Keratinocyte (primary cell): ENCODE measurements around the gene EPHA3. TPM values are rescaled to one million over a fixed set of nuclear protein-coding genes. Genes with fewer than 3 reads are reported as not detected.

Source experiments
- DNase-seq: peaks from one replicate; pipeline ENCODE4 v3.0.0-alpha.2; 2011; ENCODE audit warnings: low read depth, missing footprints, low spot score
- FAIRE-seq: peaks from 2 replicates; lab custom pipeline; 2011; peaks lifted over from hg19 to GRCh38; lab: Jason Lieb, UNC
- H2AFZ ChIP-seq: 2 replicates; pipeline ENCODE4 v1.6.0; 2012; ENCODE audit warnings: low read length, control low read depth, inconsistent platforms; ENCODE audit not compliant: control insufficient read depth
- H3K27ac ChIP-seq: 2 replicates; pipeline ENCODE4 v1.5.1; 2011; ENCODE audit warnings: low read length; ENCODE audit not compliant: control insufficient read depth, insufficient read depth
- H3K27me3 ChIP-seq: 3 replicates; pipeline ENCODE4 v1.6.0; 2011; ENCODE audit warnings: low read length; ENCODE audit not compliant: control insufficient read depth, insufficient read depth; ENCODE audit errors: extremely low read depth
- H3K36me3 ChIP-seq, 2 experiments: 2 replicates in 1 of 2; 3 replicates in 1 of 2; pipeline ENCODE4 v1.5.1; 2011; ENCODE audit warnings: low read length in 2 of 2, mild to moderate bottlenecking in 1 of 2; ENCODE audit not compliant: control insufficient read depth in 2 of 2, insufficient read depth in 2 of 2; ENCODE audit errors: extremely low read depth in 1 of 2
- H3K4me1 ChIP-seq: 3 replicates; pipeline ENCODE4 v1.5.1; 2011; ENCODE audit warnings: low read length; ENCODE audit not compliant: control insufficient read depth, insufficient read depth; ENCODE audit errors: extremely low read depth
- H3K4me2 ChIP-seq: 3 replicates; pipeline ENCODE4 v1.6.0; 2011; ENCODE audit warnings: low read depth, low read length; ENCODE audit not compliant: control insufficient read depth, insufficient read depth; ENCODE audit errors: extremely low read depth
- H3K4me3 ChIP-seq, 3 experiments: fragments of 200-600 bp in 1 of 3; sonication (generic) in 1 of 3; 2 replicates in 2 of 3; 3 replicates in 1 of 3; pipeline ENCODE4 v1.5.1; 2011 to 2016; ENCODE audit warnings: low read length in 3 of 3, mild to moderate bottlenecking in 3 of 3, control low read depth in 2 of 3, inconsistent platforms in 1 of 3, low read depth in 1 of 3, mixed read lengths in 1 of 3, mixed run types in 1 of 3, moderate library complexity in 1 of 3; ENCODE audit not compliant: control insufficient read depth in 2 of 3, insufficient read depth in 2 of 3; ENCODE audit errors: extremely low read depth in 1 of 3
- H3K79me2 ChIP-seq: 2 replicates; pipeline ENCODE4 v1.6.0; 2012; ENCODE audit warnings: low read length; ENCODE audit not compliant: control insufficient read depth, insufficient read depth
- H3K9ac ChIP-seq: 3 replicates; pipeline ENCODE4 v1.6.0; 2011; ENCODE audit warnings: low read length; ENCODE audit not compliant: control insufficient read depth, insufficient read depth; ENCODE audit errors: extremely low read depth
- H3K9me1 ChIP-seq: 3 replicates; pipeline ENCODE4 v1.6.0; 2011; ENCODE audit warnings: low read length; ENCODE audit not compliant: control insufficient read depth, insufficient read depth; ENCODE audit errors: extremely low read depth
- H3K9me3 ChIP-seq: 2 replicates; pipeline ENCODE4 v1.5.1; 2012; ENCODE audit warnings: low read depth, low read length; ENCODE audit not compliant: control insufficient read depth
- H4K20me1 ChIP-seq: 3 replicates; pipeline ENCODE4 v1.6.0; 2011; ENCODE audit warnings: low read length; ENCODE audit not compliant: control insufficient read depth, insufficient read depth; ENCODE audit errors: extremely low read depth
- EZH2 ChIP-seq: IDR thresholded peaks from one replicate; pipeline ENCODE4 v1.6.1; 2012; ENCODE audit warnings: inconsistent platforms, mild to moderate bottlenecking, low read length, moderate library complexity
- dilution Hi-C: fragments of 300-500 bp; cut with MboI; formaldehyde crosslinking; loops from one replicate; pipeline ENCODE4 v1.7.0; 2020; ENCODE audit warnings: low sequenced_read_pairs; ENCODE audit not compliant: extremely low pct_ligation_motif_present
- polyA plus RNA-seq, 5 experiments: library from polyadenylated mRNA; depleted of rRNA in 3 of 5; stranded (reverse) in 3 of 5; stranded (forward) in 1 of 5; unstranded in 1 of 5; fragments of >200 nt; gene quantifications; 1 replicate in 1 of 5; 2 replicates in 3 of 5; 3 replicates in 1 of 5; pipeline versions ENCODE4 v1.2.1 to v1.2.3, GENCODE V29; 2011 to 2012; ENCODE audit warnings: missing spikeins in 2 of 5, low read depth in 1 of 5, low replicate concordance in 1 of 5
- TF ChIP-seq, protein P1 (sequence below), 3 experiments: IDR thresholded peaks in 1 of 3; conservative IDR thresholded peaks in 1 of 3; optimal IDR thresholded peaks in 1 of 3; 2 replicates in 2 of 3; 3 replicates in 1 of 3; pipeline versions ENCODE3 to v1.5.1; 2011; ENCODE audit warnings: low read length in 3 of 3, mild to moderate bottlenecking in 3 of 3, moderate library complexity in 2 of 3, control low read depth in 1 of 3, inconsistent platforms in 1 of 3; ENCODE audit not compliant: insufficient read depth in 2 of 3; ENCODE audit errors: extremely low read depth in 1 of 3

Gene EPHA3
- polyA plus RNA-seq, 1 donor (not counting 4 experiments of a cell fraction or from before 2014, with no cell fraction given) = 0.13 TPM

DNA sequence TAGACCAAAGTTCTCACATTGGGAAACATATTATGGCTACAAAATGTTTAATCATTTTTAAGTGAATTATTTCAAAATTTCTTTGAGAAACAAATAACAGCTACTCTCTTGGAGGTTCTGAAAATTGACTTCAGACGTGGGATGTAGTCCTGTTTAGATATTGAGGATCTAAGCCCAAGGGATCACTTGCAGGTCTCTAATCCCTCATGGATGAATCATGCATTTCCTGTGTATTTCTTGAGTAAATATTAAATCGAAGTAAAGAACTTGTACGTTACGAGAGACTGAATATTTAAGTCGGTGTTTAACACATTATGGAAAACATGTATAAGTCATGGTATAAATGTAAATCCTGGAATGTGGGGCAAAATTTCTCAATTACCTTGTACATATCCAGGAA, 119.8 kb downstream of the EPHA3 start:
- TF ChIP-seq, protein P1, sequence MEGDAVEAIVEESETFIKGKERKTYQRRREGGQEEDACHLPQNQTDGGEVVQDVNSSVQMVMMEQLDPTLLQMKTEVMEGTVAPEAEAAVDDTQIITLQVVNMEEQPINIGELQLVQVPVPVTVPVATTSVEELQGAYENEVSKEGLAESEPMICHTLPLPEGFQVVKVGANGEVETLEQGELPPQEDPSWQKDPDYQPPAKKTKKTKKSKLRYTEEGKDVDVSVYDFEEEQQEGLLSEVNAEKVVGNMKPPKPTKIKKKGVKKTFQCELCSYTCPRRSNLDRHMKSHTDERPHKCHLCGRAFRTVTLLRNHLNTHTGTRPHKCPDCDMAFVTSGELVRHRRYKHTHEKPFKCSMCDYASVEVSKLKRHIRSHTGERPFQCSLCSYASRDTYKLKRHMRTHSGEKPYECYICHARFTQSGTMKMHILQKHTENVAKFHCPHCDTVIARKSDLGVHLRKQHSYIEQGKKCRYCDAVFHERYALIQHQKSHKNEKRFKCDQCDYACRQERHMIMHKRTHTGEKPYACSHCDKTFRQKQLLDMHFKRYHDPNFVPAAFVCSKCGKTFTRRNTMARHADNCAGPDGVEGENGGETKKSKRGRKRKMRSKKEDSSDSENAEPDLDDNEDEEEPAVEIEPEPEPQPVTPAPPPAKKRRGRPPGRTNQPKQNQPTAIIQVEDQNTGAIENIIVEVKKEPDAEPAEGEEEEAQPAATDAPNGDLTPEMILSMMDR (optimal IDR thresholded peaks at IDR 0.05 in 1 of 3, IDR thresholded peaks at IDR 0.05 in 1 of 3, conservative IDR thresholded peaks at IDR 0.05 in 1 of 3; ENCODE audit: extremely low read depth in 1 of 3, insufficient read depth in 2 of 3, low read length in 3 of 3) = no peak
- no peak for TF ChIP-seq EZH2
- no peak overlapping the region for H3K4me2 ChIP-seq
- H3K79me2 ChIP-seq = no peaks in the 10 kb centered on the region
- dilution Hi-C loops = no loop called here
- no peaks in the 10 kb centered on the region for H3K9me3 ChIP-seq
- H3K9ac ChIP-seq = no peak overlapping the region
- H4K20me1 ChIP-seq = no peaks in the 10 kb centered on the region
- DNase-seq = no peak
- FAIRE-seq = no peak
- H3K4me1 ChIP-seq = no peaks in the 10 kb centered on the region
- no peaks in the 10 kb centered on the region for H3K36me3 ChIP-seq
- no peak overlapping the region for H3K27ac ChIP-seq
- no peak overlapping the region for H2AFZ ChIP-seq
- H3K9me1 ChIP-seq = no peaks in the 10 kb centered on the region
- no peaks in the 10 kb centered on the region for H3K27me3 ChIP-seq
- H3K4me3 ChIP-seq = no peak overlapping the region

DNA sequence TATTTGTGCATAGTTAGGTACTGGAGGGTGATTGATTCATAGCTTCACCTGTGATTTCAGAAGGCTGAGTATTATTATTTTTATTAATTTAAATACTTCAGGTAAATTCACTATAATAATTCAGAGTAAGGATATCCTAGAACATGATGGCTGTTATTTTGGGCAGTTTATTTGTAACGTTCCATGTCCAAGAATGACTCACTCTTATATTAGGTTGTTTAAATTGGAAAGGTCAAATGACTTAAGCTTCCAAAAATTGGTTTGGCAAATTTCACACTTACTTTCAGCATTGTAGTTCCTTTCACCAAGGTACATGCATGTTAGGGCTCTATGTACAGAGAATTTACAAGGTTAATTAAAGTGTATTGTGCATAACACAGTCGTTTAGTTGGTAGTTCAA, 120.2 kb downstream of the EPHA3 start:
- no peak for FAIRE-seq
- no peaks in the 10 kb centered on the region for H3K4me1 ChIP-seq
- H3K27me3 ChIP-seq = no peaks in the 10 kb centered on the region
- H4K20me1 ChIP-seq = no peaks in the 10 kb centered on the region
- no peak for TF ChIP-seq EZH2
- TF ChIP-seq, protein P1 (optimal IDR thresholded peaks at IDR 0.05 in 1 of 3, IDR thresholded peaks at IDR 0.05 in 1 of 3, conservative IDR thresholded peaks at IDR 0.05 in 1 of 3; ENCODE audit: extremely low read depth in 1 of 3, insufficient read depth in 2 of 3, low read length in 3 of 3) = no peak
- no peaks in the 10 kb centered on the region for H3K9me1 ChIP-seq
- dilution Hi-C loops = no loop called here
- DNase-seq = no peak
- H3K4me2 ChIP-seq = no peak overlapping the region
- H2AFZ ChIP-seq = no peak overlapping the region
- no peaks in the 10 kb centered on the region for H3K9me3 ChIP-seq
- H3K4me3 ChIP-seq = no peak overlapping the region
- no peaks in the 10 kb centered on the region for H3K36me3 ChIP-seq
- H3K27ac ChIP-seq = no peak overlapping the region
- H3K9ac ChIP-seq = no peak overlapping the region
- no peaks in the 10 kb centered on the region for H3K79me2 ChIP-seq
